CD4-positive, alpha-beta T cell treated with Interleukin-6 for 4 hours (primary cell): Measurements from ENCODE around the gene THPO.

Source experiments
- DNase-seq: peaks from one replicate; pipeline ENCODE4 v3.0.0-alpha.2; 2020; ENCODE audit warnings: mixed read lengths

THPO gene

GRCh38 chr3:184384342-184384741 lies 6.3 kb upstream of the THPO start:
- DNase-seq: no peak

- no peak for DNase-seq
Observed at GRCh38 chr3:184383033-184383740, 5.2 kb upstream of the THPO start.

GRCh38 chr3:184382326-184383032 lies 4.5 kb upstream of the THPO start:
- DNase-seq: no peak

- no peak for DNase-seq
Observed at GRCh38 chr3:184381261-184382224, 3.5 kb upstream of the THPO start.

- peak; percentile 22 for DNase-seq
Observed at GRCh38 chr3:184380627-184381260, 2.7 kb upstream of the THPO start.

GRCh38 chr3:184380185-184380626 lies 2.2 kb upstream of the THPO start:
- peak; percentile 50 for DNase-seq

GRCh38 chr3:184379358-184380184 lies 1.6 kb upstream of the THPO start, which contains the start of gene CHRD:
Gene CHRD, plus strand, starts transcription at chr3:184380054. Its CDS starts 265 bp downstream, at chr3:184380319.
- no peak for DNase-seq

GRCh38 chr3:184378651-184379357 lies 797 bp upstream of the THPO start:
- no peak for DNase-seq

GRCh38 chr3:184377374-184377773 lies 633 bp downstream of the THPO start:
- DNase-seq: no peak

GRCh38 chr3:184375747-184376461 lies 2.1 kb downstream of the THPO start:
- DNase-seq: no peak

- DNase-seq: no peak
Observed at GRCh38 chr3:184373422-184373821, 4.6 kb downstream of the THPO start.

GRCh38 chr3:184372911-184373310 lies 5.1 kb downstream of the THPO start:
- no peak for DNase-seq

GRCh38 chr3:184372296-184372821 lies 5.6 kb downstream of the THPO start:
- no peak for DNase-seq

- peak; percentile 69 for DNase-seq
Observed at GRCh38 chr3:184371570-184372018, 6.4 kb downstream of the THPO start.

- DNase-seq: no peak
Observed at GRCh38 chr3:184368586-184369183, 9.3 kb downstream of the THPO start.

- no peak for DNase-seq
Observed at GRCh38 chr3:184368116-184368515, 9.9 kb downstream of the THPO start.

- no peak for DNase-seq
Observed at GRCh38 chr3:184366619-184367289, 11.3 kb downstream of the THPO start.

GRCh38 chr3:184362668-184363546 lies 15.1 kb downstream of the THPO start:
- peak; percentile 94 for DNase-seq
